SK-N-SH treated with all-trans-retinoic acid at 6 μM for 48 hours (cell line): Measurements from ENCODE around the gene SEC61B.
A peak's percentile ranks its signal among the peaks of the same experiment; 100 is the strongest.

ENCODE experiments used
- ATAC-seq: fragments of 200-7000 bp; cut with Tn5 transposase; 3 replicates; pipeline ENCODE4 v1.9.1; 2020; ENCODE audit warnings: mild to moderate bottlenecking, moderate library complexity
- ARNTL ChIP-seq: fragments of 450-650 bp; formaldehyde crosslinking; IDR thresholded peaks from 2 replicates; pipeline ENCODE4 v1.5.0; 2020; ENCODE audit warnings: low read depth, mild to moderate bottlenecking, moderate library complexity, borderline replicate concordance
- BACH2 ChIP-seq: fragments of 250-450 bp; sonication (Bioruptor Pico); IDR thresholded peaks from 2 replicates; pipeline ENCODE4 v1.9.0; 2021; ENCODE audit warnings: mild to moderate bottlenecking, borderline replicate concordance
- ESRRG ChIP-seq: fragments of 250-450 bp; sonication (Bioruptor Pico); IDR thresholded peaks from 2 replicates; pipeline ENCODE4 v1.6.1; 2021; ENCODE audit warnings: mild to moderate bottlenecking
- GLIS3 ChIP-seq: fragments of 250-450 bp; sonication (Bioruptor Pico); IDR thresholded peaks from 2 replicates; pipeline ENCODE4 v1.5.0; 2020; ENCODE audit warnings: mild to moderate bottlenecking, moderate library complexity
- ISL1 ChIP-seq: fragments of 250-450 bp; sonication (Bioruptor Pico); IDR thresholded peaks from 2 replicates; pipeline ENCODE4 v2.1.2; 2022; ENCODE audit warnings: mild to moderate bottlenecking, moderate library complexity
- OSR1 ChIP-seq: fragments of 250-450 bp; sonication (Bioruptor Pico); IDR thresholded peaks from 2 replicates; pipeline ENCODE4 v1.8.0; 2022; ENCODE audit warnings: moderate library complexity, mild to moderate bottlenecking, inconsistent platforms
- POU6F1 ChIP-seq: fragments of 250-450 bp; sonication (Bioruptor Pico); IDR thresholded peaks from 2 replicates; pipeline ENCODE4 v1.8.0; 2021; ENCODE audit warnings: low read depth, mild to moderate bottlenecking, moderate library complexity, borderline replicate concordance
- PPARA ChIP-seq: fragments of 250-450 bp; sonication (Bioruptor Pico); IDR thresholded peaks from 2 replicates; pipeline ENCODE4 v1.5.0; 2020; ENCODE audit warnings: mild to moderate bottlenecking, borderline replicate concordance
- SNAI2 ChIP-seq: fragments of 250-450 bp; sonication (Bioruptor Pico); IDR thresholded peaks from 2 replicates; pipeline ENCODE4 v1.5.0; 2020; ENCODE audit warnings: mild to moderate bottlenecking, moderate library complexity
- TOX ChIP-seq: fragments of 250-450 bp; sonication (Bioruptor Pico); IDR thresholded peaks from 2 replicates; pipeline ENCODE4 v1.8.0; 2021; ENCODE audit warnings: mild to moderate bottlenecking, moderate library complexity, borderline replicate concordance
- TSHZ2 ChIP-seq: fragments of 250-450 bp; sonication (Bioruptor Pico); IDR thresholded peaks from 2 replicates; pipeline ENCODE4 v1.5.0; 2020; ENCODE audit warnings: mild to moderate bottlenecking, moderate library complexity
- ZC3H10 ChIP-seq: fragments of 250-450 bp; sonication (Bioruptor Pico); IDR thresholded peaks from 2 replicates; pipeline ENCODE4 v1.5.1; 2021; ENCODE audit warnings: mild to moderate bottlenecking, moderate library complexity
- ZFP3 ChIP-seq: fragments of 250-450 bp; sonication (Bioruptor Pico); IDR thresholded peaks from 2 replicates; pipeline ENCODE4 v1.5.0; 2020; ENCODE audit warnings: mild to moderate bottlenecking, moderate library complexity
- ZFP30 ChIP-seq: fragments of 450-650 bp; formaldehyde crosslinking; IDR thresholded peaks from 2 replicates; pipeline ENCODE4 v1.5.0; 2022; ENCODE audit warnings: mild to moderate bottlenecking, moderate library complexity
- ZNF565 ChIP-seq: fragments of 450-650 bp; formaldehyde crosslinking; conservative IDR thresholded peaks from 2 replicates; pipeline ENCODE4 v1.5.0; 2020; ENCODE audit warnings: low read depth, mild to moderate bottlenecking, moderate library complexity
- ZNF70 ChIP-seq: fragments of 450-650 bp; formaldehyde crosslinking; IDR thresholded peaks from 2 replicates; pipeline ENCODE4 v1.5.0; 2020; ENCODE audit warnings: mild to moderate bottlenecking, moderate library complexity
- ZNF8 ChIP-seq: fragments of 450-650 bp; formaldehyde crosslinking; IDR thresholded peaks from 2 replicates; pipeline ENCODE4 v1.5.0; 2020; ENCODE audit warnings: mild to moderate bottlenecking, moderate library complexity
- TF ChIP-seq, protein P1 (sequence below): fragments of 250-450 bp; sonication (Bioruptor Pico); IDR thresholded peaks from 2 replicates; pipeline ENCODE4 v1.5.1; 2021; ENCODE audit warnings: mild to moderate bottlenecking, moderate library complexity
- TF ChIP-seq, protein P2 (sequence below): fragments of 250-450 bp; sonication (Bioruptor Pico); IDR thresholded peaks from 2 replicates; pipeline ENCODE4 v1.5.1; 2020; ENCODE audit warnings: low read depth, mild to moderate bottlenecking, moderate library complexity

The SEC61B gene

GRCh38 chr9:99231711-99232110 is 9.6 kb downstream of the SEC61B start:
- TF ChIP-seq ZC3H10 (CRISPR knock-in tag) (no peak), OSR1 (no peak), ZNF8 (CRISPR knock-in tag) (no peak), BACH2 (no peak), ZFP3 (no peak), PPARA (CRISPR knock-in tag) (no peak), POU6F1 (CRISPR knock-in tag) (no peak), TOX (CRISPR knock-in tag) (no peak), GLIS3 (CRISPR knock-in tag) (no peak), ZNF565 (CRISPR knock-in tag) (no peak), TSHZ2 (CRISPR knock-in tag) (no peak), ARNTL (CRISPR knock-in tag) (no peak)
- TF ChIP-seq, protein P1, sequence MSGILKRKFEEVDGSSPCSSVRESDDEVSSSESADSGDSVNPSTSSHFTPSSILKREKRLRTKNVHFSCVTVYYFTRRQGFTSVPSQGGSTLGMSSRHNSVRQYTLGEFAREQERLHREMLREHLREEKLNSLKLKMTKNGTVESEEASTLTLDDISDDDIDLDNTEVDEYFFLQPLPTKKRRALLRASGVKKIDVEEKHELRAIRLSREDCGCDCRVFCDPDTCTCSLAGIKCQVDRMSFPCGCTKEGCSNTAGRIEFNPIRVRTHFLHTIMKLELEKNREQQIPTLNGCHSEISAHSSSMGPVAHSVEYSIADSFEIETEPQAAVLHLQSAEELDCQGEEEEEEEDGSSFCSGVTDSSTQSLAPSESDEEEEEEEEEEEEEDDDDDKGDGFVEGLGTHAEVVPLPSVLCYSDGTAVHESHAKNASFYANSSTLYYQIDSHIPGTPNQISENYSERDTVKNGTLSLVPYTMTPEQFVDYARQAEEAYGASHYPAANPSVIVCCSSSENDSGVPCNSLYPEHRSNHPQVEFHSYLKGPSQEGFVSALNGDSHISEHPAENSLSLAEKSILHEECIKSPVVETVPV (CRISPR knock-in tag), result no peak
- ATAC-seq, result peak; percentile 71

- TF ChIP-seq PPARA (CRISPR knock-in tag) (no peak), ZFP3 (no peak), BACH2 (no peak), ISL1 (CRISPR knock-in tag) (no peak), ZNF70 (CRISPR knock-in tag) (no peak), ZNF565 (CRISPR knock-in tag) (no peak), ZC3H10 (CRISPR knock-in tag) (no peak), ESRRG (no peak), TSHZ2 (CRISPR knock-in tag) (no peak), ZFP30 (CRISPR knock-in tag) (no peak), POU6F1 (CRISPR knock-in tag) (no peak), SNAI2 (no peak), OSR1 (no peak)
- TF ChIP-seq, protein P1 (CRISPR knock-in tag), result no peak
- TF ChIP-seq, protein P2, sequence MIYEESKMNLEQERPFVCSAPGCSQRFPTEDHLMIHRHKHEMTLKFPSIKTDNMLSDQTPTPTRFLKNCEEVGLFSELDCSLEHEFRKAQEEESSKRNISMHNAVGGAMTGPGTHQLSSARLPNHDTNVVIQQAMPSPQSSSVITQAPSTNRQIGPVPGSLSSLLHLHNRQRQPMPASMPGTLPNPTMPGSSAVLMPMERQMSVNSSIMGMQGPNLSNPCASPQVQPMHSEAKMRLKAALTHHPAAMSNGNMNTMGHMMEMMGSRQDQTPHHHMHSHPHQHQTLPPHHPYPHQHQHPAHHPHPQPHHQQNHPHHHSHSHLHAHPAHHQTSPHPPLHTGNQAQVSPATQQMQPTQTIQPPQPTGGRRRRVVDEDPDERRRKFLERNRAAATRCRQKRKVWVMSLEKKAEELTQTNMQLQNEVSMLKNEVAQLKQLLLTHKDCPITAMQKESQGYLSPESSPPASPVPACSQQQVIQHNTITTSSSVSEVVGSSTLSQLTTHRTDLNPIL (CRISPR knock-in tag), result no peak
- no peak for ATAC-seq
These were observed 12.5 kb downstream of the SEC61B start for GRCh38 chr9:99234618-99235017.
